ENCODE results near the gene CD7.

DNA sequence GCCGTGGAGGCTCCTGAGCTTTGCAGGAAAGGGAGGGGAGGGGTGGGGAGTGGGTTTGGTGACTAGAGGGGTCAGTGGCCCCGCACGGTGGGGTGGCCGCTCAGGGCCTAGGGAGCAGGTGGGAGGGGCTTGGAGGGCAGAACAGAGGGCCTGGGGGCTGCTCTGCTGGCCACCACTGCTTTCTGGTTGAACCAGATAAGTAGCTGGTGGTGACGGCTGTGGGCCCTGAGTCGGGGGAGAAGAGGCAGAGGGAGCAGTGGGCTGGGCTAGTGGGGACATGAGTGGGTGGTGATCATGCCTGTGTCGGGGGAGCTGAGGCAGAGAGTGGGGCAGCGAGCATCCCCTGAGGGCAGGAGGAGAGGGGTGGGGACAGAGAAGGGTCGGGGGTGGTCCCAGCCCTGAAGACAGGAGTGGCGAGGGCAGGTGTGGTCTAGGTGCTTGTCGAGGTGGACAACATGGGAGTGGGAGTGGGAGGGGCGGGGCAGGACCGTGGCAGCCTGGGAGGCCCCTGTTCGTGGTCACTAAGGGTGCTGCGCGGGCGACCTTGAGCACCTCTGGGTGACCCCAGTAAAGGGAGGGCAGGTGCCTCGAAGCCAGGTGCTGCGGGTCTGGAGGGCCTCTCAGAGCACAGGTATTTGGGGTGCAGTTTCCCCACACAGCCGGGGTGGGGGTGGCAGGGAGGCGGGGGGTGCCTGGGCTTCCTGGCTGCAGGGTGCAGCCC lies 6.3 kb upstream of the CD7 start:
- TF ChIP-seq, protein P1, sequence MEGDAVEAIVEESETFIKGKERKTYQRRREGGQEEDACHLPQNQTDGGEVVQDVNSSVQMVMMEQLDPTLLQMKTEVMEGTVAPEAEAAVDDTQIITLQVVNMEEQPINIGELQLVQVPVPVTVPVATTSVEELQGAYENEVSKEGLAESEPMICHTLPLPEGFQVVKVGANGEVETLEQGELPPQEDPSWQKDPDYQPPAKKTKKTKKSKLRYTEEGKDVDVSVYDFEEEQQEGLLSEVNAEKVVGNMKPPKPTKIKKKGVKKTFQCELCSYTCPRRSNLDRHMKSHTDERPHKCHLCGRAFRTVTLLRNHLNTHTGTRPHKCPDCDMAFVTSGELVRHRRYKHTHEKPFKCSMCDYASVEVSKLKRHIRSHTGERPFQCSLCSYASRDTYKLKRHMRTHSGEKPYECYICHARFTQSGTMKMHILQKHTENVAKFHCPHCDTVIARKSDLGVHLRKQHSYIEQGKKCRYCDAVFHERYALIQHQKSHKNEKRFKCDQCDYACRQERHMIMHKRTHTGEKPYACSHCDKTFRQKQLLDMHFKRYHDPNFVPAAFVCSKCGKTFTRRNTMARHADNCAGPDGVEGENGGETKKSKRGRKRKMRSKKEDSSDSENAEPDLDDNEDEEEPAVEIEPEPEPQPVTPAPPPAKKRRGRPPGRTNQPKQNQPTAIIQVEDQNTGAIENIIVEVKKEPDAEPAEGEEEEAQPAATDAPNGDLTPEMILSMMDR (conservative IDR thresholded peaks at IDR 0.05; ENCODE audit: low read depth, low read length), result no peak
- TF ChIP-seq EZH2 (IDR thresholded peaks at IDR 0.05; ENCODE audit: borderline replicate concordance, low read depth, low read length, poor library complexity, severe bottlenecking), result no peak

All from A673 (cell line).